Osteocyte (in vitro differentiated cells): ENCODE results near the gene METAP2. TPM values are rescaled to one million over a fixed set of nuclear protein-coding genes. Genes with fewer than 3 reads are reported as not detected.
A peak's percentile ranks its signal among the peaks of the same experiment; 100 is the strongest.

Experiments
- DNase-seq: peaks from one replicate; pipeline ENCODE4 v3.0.0; 2021; ENCODE audit warnings: mixed read lengths; ENCODE audit not compliant: unreplicated experiment; ENCODE audit errors: extremely low spot score
- H3K27ac Mint-ChIP-seq: one replicate; pipeline ENCODE4 v1.8.0; 2021; ENCODE audit warnings: mild to moderate bottlenecking, mixed read lengths; ENCODE audit not compliant: unreplicated experiment
- H3K27me3 Mint-ChIP-seq: one replicate; pipeline ENCODE4 v1.8.0; 2021; ENCODE audit warnings: mixed read lengths; ENCODE audit not compliant: unreplicated experiment
- H3K36me3 Mint-ChIP-seq: one replicate; pipeline ENCODE4 v1.8.0; 2021; ENCODE audit warnings: mixed read lengths; ENCODE audit not compliant: unreplicated experiment
- H3K4me1 Mint-ChIP-seq: one replicate; pipeline ENCODE4 v1.8.0; 2021; ENCODE audit warnings: mixed read lengths; ENCODE audit not compliant: unreplicated experiment
- H3K4me3 Mint-ChIP-seq: one replicate; pipeline ENCODE4 v1.8.0; 2021; ENCODE audit warnings: mild to moderate bottlenecking, moderate library complexity, mixed read lengths; ENCODE audit not compliant: unreplicated experiment
- H3K9me3 Mint-ChIP-seq: one replicate; pipeline ENCODE4 v1.8.0; 2021; ENCODE audit warnings: mixed read lengths; ENCODE audit not compliant: unreplicated experiment
- CTCF ChIP-seq: fragments of 200-600 bp; sonication (generic); IDR thresholded peaks from 2 replicates; pipeline ENCODE4 v1.5.0; 2021; ENCODE audit warnings: antibody characterized with exemption, mild to moderate bottlenecking, moderate library complexity
- long read RNA-seq: library from polyadenylated mRNA; unstranded; transcript quantifications from one replicate; pipeline ENCODE4 v2.0.0, GENCODE V29; 2021
- total RNA-seq: library from RNA; stranded (reverse); gene quantifications from 2 replicates; pipeline ENCODE4 v1.2.1, GENCODE V29; 2021

METAP2 gene
- 71.0 and 76.6 TPM in 2 replicates for total RNA-seq
- long read RNA-seq, transcript METAP2-210 (11 exons, 1,874 nt): minor isoform, 36 of 257 reads
- long read RNA-seq, transcript METAP2-202 (11 exons, 3,601 nt): major isoform, 181 of 257 reads
- long read RNA-seq, partial matches to known transcripts: 25 of 257 reads
- long read RNA-seq, other reads (novel, unspliced or antisense): 14 of 257 reads

- Mint-ChIP-seq H3K4me3 (peak within 1 kb of the TSS; percentile 100), H3K36me3 (peaks cover 22% of the 10 kb centered on the region), H3K9me3 (no peaks in the 10 kb centered on the region), H3K27ac (peak within 1 kb of the TSS; percentile 100), H3K27me3 (peaks cover 5% of the 10 kb centered on the region), H3K4me1 (peaks cover 30% of the 10 kb centered on the region)
- no peak for TF ChIP-seq CTCF
- DNase-seq: peak; percentile 98
Measured at GRCh38 chr12:95473884-95474659, at the start of gene METAP2. TSS of gene METAP2 (plus strand) at chr12:95474152. CDS start at chr12:95474180, 28 bp downstream.

GRCh38 chr12:95424271-95424994, 49.5 kb upstream of the METAP2 start:
- H3K36me3 Mint-ChIP-seq: no peaks in the 10 kb centered on the region
- no peak for TF ChIP-seq CTCF
- H3K27me3 Mint-ChIP-seq: peaks cover 3% of the 10 kb centered on the region
- no peak for DNase-seq
- no peak overlapping the region for H3K27ac Mint-ChIP-seq
- H3K4me1 Mint-ChIP-seq: peaks cover 4% of the 10 kb centered on the region
- no peak overlapping the region for H3K4me3 Mint-ChIP-seq
- H3K9me3 Mint-ChIP-seq: peaks cover 4% of the 10 kb centered on the region

GRCh38 chr12:95429172-95429510, 44.8 kb upstream of the METAP2 start:
- H3K4me3 Mint-ChIP-seq: no peak overlapping the region
- no peaks in the 10 kb centered on the region for H3K36me3 Mint-ChIP-seq
- TF ChIP-seq CTCF: no peak
- peaks cover 3% of the 10 kb centered on the region for H3K27me3 Mint-ChIP-seq
- H3K9me3 Mint-ChIP-seq: peaks cover 4% of the 10 kb centered on the region
- H3K4me1 Mint-ChIP-seq: peaks cover 4% of the 10 kb centered on the region
- DNase-seq: no peak
- no peak overlapping the region for H3K27ac Mint-ChIP-seq

- no peak for DNase-seq
- Mint-ChIP-seq H3K4me1 (peaks cover 4% of the 10 kb centered on the region), H3K27ac (no peak overlapping the region), H3K9me3 (no peaks in the 10 kb centered on the region), H3K36me3 (no peaks in the 10 kb centered on the region), H3K27me3 (peaks cover 9% of the 10 kb centered on the region), H3K4me3 (no peak overlapping the region)
- no peak for TF ChIP-seq CTCF
Measured at GRCh38 chr12:95431120-95431519, 42.8 kb upstream of the METAP2 start.

GRCh38 chr12:95435355-95435754, 38.6 kb upstream of the METAP2 start:
- H3K9me3 Mint-ChIP-seq: no peaks in the 10 kb centered on the region
- peaks cover 11% of the 10 kb centered on the region for H3K27me3 Mint-ChIP-seq
- H3K4me1 Mint-ChIP-seq: peaks cover under 1% of the 10 kb centered on the region
- no peak overlapping the region for H3K27ac Mint-ChIP-seq
- no peak for DNase-seq
- H3K36me3 Mint-ChIP-seq: no peaks in the 10 kb centered on the region
- TF ChIP-seq CTCF: no peak
- H3K4me3 Mint-ChIP-seq: no peak overlapping the region
